ENCODE data around the gene TULP1.

TULP1 gene

DNA sequence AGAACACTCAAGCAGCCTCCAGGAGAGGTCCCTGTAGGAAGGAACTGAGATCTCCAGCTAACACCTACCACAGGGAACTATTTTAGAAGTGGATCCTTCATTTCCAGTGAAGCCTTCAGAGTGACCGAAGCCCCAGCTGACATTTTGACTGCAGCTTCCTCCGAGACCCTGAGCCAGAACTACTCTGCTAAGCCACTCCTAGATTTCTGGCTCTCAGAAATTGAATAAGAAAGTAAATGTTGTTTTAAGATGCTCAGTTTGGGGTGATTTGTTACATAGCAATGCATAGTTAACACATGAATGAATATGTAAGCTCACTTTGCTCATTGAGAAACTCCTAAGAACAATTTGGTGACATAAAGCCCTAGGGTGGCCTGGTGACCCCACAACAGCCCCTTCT lies 5.5 kb downstream of the TULP1 start:
- no peaks in the 10 kb centered on the region for H3K27me3 ChIP-seq (ENCODE audit: insufficient read depth, poor library complexity, severe bottlenecking)
- ATAC-seq (ENCODE audit: low read depth) (no peak), DNase-seq (ENCODE audit: low spot score) (no peak)
- H3K4me1 ChIP-seq (ENCODE audit: insufficient read depth, poor library complexity, severe bottlenecking), result no peaks in the 10 kb centered on the region
- H3K9me3 ChIP-seq (ENCODE audit: severe bottlenecking), result no peaks in the 10 kb centered on the region
- no peaks in the 10 kb centered on the region for H3K36me3 ChIP-seq (ENCODE audit: low read depth)
- no peak overlapping the region for H3K27ac ChIP-seq (ENCODE audit: poor library complexity, severe bottlenecking)
- H3K4me3 ChIP-seq (ENCODE audit: severe bottlenecking), result no peak overlapping the region
- TF ChIP-seq, protein P1, sequence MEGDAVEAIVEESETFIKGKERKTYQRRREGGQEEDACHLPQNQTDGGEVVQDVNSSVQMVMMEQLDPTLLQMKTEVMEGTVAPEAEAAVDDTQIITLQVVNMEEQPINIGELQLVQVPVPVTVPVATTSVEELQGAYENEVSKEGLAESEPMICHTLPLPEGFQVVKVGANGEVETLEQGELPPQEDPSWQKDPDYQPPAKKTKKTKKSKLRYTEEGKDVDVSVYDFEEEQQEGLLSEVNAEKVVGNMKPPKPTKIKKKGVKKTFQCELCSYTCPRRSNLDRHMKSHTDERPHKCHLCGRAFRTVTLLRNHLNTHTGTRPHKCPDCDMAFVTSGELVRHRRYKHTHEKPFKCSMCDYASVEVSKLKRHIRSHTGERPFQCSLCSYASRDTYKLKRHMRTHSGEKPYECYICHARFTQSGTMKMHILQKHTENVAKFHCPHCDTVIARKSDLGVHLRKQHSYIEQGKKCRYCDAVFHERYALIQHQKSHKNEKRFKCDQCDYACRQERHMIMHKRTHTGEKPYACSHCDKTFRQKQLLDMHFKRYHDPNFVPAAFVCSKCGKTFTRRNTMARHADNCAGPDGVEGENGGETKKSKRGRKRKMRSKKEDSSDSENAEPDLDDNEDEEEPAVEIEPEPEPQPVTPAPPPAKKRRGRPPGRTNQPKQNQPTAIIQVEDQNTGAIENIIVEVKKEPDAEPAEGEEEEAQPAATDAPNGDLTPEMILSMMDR (IDR thresholded peaks at IDR 0.05; ENCODE audit: poor library complexity, severe bottlenecking), result no peak

DNA sequence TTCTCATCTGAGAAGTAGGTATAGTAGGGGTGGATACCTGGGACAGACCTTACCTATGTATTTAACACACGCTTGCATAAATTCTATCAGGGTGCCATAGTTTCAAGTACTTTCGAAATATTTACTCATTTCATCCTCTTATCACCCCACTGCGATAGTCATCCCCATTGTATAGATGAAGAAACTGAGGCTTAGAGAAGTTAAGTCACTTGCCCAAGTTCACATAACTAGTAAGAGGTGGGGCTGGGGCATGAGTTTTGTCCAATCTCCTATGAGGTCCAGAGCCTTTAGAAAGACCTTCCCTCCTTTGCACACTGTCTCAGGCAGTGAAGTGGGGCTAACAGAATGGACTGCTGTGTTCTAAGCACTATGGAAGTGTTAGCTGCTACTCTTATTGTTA lies 6.2 kb downstream of the TULP1 start:
- H3K27ac ChIP-seq (ENCODE audit: poor library complexity, severe bottlenecking), result no peak overlapping the region
- no peaks in the 10 kb centered on the region for H3K9me3 ChIP-seq (ENCODE audit: severe bottlenecking)
- ATAC-seq (ENCODE audit: low read depth) (no peak), DNase-seq (ENCODE audit: low spot score) (no peak)
- TF ChIP-seq, protein P1 (IDR thresholded peaks at IDR 0.05; ENCODE audit: poor library complexity, severe bottlenecking), result no peak
- no peaks in the 10 kb centered on the region for H3K4me1 ChIP-seq (ENCODE audit: insufficient read depth, poor library complexity, severe bottlenecking)
- H3K27me3 ChIP-seq (ENCODE audit: insufficient read depth, poor library complexity, severe bottlenecking), result no peaks in the 10 kb centered on the region
- no peak overlapping the region for H3K4me3 ChIP-seq (ENCODE audit: severe bottlenecking)
- H3K36me3 ChIP-seq (ENCODE audit: low read depth), result no peaks in the 10 kb centered on the region

DNA sequence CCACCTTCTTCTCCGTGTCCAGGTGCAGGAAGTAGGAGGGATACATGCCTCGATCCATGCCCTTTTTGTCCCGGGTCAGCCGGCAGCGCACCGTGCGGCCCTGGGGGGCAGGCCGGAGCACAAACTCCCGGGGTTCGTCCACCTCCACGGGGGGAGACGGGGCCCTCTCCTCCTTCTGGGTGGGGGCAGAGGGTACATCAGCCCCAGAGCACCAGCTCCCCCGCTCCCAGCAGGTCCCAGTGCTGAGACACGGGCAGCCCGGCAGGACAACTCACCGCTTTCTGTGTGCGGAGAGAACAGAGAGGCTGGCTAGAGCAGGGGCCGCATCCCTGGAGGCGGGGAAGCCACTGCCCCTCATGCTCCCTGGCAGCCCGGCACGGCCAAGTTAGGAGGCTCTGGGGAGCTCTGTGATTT lies 6.7 kb downstream of the TULP1 start:
- H3K4me1 ChIP-seq (ENCODE audit: insufficient read depth, poor library complexity, severe bottlenecking), result no peaks in the 10 kb centered on the region
- no peaks in the 10 kb centered on the region for H3K36me3 ChIP-seq (ENCODE audit: low read depth)
- H3K4me3 ChIP-seq (ENCODE audit: severe bottlenecking), result no peak overlapping the region
- DNase-seq (ENCODE audit: low spot score) (no peak), ATAC-seq (ENCODE audit: low read depth) (no peak)
- H3K27me3 ChIP-seq (ENCODE audit: insufficient read depth, poor library complexity, severe bottlenecking), result no peaks in the 10 kb centered on the region
- no peaks in the 10 kb centered on the region for H3K9me3 ChIP-seq (ENCODE audit: severe bottlenecking)
- TF ChIP-seq, protein P1 (IDR thresholded peaks at IDR 0.05; ENCODE audit: poor library complexity, severe bottlenecking), result no peak
- H3K27ac ChIP-seq (ENCODE audit: poor library complexity, severe bottlenecking), result no peak overlapping the region

DNA sequence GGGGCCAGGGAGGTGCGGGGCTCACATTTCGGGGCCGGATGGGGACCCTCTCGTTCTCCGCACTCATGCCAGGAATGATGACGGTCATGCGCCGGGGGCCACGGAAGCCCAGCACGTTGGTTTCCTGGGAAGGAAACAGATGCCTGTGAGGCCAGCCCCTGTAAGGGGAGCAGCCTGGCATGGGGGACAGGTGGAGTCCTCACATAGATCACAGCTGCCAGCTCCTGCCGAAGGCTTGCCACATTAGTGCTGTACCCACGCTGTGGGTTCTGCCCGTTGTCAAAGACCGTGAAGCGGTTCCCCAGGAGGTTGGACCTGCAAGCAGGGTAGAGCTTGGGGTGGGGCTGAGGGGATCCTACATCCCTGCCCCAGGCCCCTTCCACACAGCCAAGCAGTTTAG lies 9.2 kb downstream of the TULP1 start:
- Histone ChIP-seq H3K9me3 (ENCODE audit: severe bottlenecking) (no peaks in the 10 kb centered on the region), H3K4me1 (ENCODE audit: insufficient read depth, poor library complexity, severe bottlenecking) (no peaks in the 10 kb centered on the region), H3K36me3 (ENCODE audit: low read depth) (no peaks in the 10 kb centered on the region), H3K27ac (ENCODE audit: poor library complexity, severe bottlenecking) (no peak overlapping the region), H3K4me3 (ENCODE audit: severe bottlenecking) (no peak overlapping the region), H3K27me3 (ENCODE audit: insufficient read depth, poor library complexity, severe bottlenecking) (no peaks in the 10 kb centered on the region)
- TF ChIP-seq, protein P1 (IDR thresholded peaks at IDR 0.05; ENCODE audit: poor library complexity, severe bottlenecking), result no peak
- DNase-seq (ENCODE audit: low spot score) (no peak), ATAC-seq (ENCODE audit: low read depth) (no peak)

DNA sequence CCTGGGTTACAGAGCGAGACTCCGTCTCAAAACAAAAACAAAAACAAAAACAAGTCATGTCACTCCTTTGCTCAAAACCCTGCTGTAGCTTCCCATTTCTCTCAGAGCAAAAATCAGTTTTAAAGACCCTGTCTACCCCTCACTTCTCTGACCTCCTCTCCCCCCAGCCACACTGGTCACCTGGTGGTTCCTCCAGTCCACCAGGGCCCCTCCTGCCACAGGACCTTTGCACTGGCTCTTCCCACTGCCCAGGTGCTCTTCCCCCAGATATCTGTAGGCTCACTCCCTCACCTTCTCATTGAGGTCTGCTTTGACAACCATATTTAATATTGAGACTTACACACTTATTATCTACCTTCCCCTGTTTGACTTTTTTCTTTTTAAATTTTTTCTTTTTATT lies 10.9 kb downstream of the TULP1 start:
- H3K27ac ChIP-seq (ENCODE audit: poor library complexity, severe bottlenecking), result no peak overlapping the region
- H3K36me3 ChIP-seq (ENCODE audit: low read depth), result no peaks in the 10 kb centered on the region
- no peaks in the 10 kb centered on the region for H3K9me3 ChIP-seq (ENCODE audit: severe bottlenecking)
- H3K27me3 ChIP-seq (ENCODE audit: insufficient read depth, poor library complexity, severe bottlenecking), result no peaks in the 10 kb centered on the region
- DNase-seq (ENCODE audit: low spot score), result no peak
- no peaks in the 10 kb centered on the region for H3K4me1 ChIP-seq (ENCODE audit: insufficient read depth, poor library complexity, severe bottlenecking)
- TF ChIP-seq, protein P1 (IDR thresholded peaks at IDR 0.05; ENCODE audit: poor library complexity, severe bottlenecking), result no peak
- H3K4me3 ChIP-seq (ENCODE audit: severe bottlenecking), result no peak overlapping the region
- no peak for ATAC-seq (ENCODE audit: low read depth)
